Skeletal muscle satellite cell (primary cell): ENCODE data around the gene GRK7.
"Not testable (repeated sequence)": the region's sequence is repeated elsewhere in the genome, so short reads cannot be mapped to it uniquely, and the experiment has no call there.

Experiments used
- H3K27me3 ChIP-seq: 2 replicates; pipeline ENCODE4 v1.7.0; 2013; ENCODE audit warnings: low read length; ENCODE audit not compliant: control insufficient read depth, insufficient read depth
- H3K36me3 ChIP-seq: 2 replicates; pipeline ENCODE4 v1.7.0; 2013; ENCODE audit warnings: mild to moderate bottlenecking, control low read depth, low read length; ENCODE audit not compliant: insufficient read depth
- H3K4me1 ChIP-seq: 2 replicates; pipeline ENCODE4 v1.7.0; 2013; ENCODE audit warnings: low read length; ENCODE audit not compliant: control insufficient read depth, insufficient read depth
- H3K4me2 ChIP-seq: 2 replicates; pipeline ENCODE4 v1.7.0; 2013; ENCODE audit warnings: mild to moderate bottlenecking, low read length
- H3K4me3 ChIP-seq: 2 replicates; pipeline ENCODE4 v1.7.0; 2013; ENCODE audit warnings: low read length
- H3K9ac ChIP-seq: 2 replicates; pipeline ENCODE4 v1.7.0; 2013; ENCODE audit warnings: mild to moderate bottlenecking, low read depth, low read length, moderate library complexity
- H3K9me3 ChIP-seq: replicated peaks from 2 replicates; pipeline ENCODE4 v1.7.0; 2013; ENCODE audit warnings: mild to moderate bottlenecking, control low read depth, low read length

GRK7 gene

DNA sequence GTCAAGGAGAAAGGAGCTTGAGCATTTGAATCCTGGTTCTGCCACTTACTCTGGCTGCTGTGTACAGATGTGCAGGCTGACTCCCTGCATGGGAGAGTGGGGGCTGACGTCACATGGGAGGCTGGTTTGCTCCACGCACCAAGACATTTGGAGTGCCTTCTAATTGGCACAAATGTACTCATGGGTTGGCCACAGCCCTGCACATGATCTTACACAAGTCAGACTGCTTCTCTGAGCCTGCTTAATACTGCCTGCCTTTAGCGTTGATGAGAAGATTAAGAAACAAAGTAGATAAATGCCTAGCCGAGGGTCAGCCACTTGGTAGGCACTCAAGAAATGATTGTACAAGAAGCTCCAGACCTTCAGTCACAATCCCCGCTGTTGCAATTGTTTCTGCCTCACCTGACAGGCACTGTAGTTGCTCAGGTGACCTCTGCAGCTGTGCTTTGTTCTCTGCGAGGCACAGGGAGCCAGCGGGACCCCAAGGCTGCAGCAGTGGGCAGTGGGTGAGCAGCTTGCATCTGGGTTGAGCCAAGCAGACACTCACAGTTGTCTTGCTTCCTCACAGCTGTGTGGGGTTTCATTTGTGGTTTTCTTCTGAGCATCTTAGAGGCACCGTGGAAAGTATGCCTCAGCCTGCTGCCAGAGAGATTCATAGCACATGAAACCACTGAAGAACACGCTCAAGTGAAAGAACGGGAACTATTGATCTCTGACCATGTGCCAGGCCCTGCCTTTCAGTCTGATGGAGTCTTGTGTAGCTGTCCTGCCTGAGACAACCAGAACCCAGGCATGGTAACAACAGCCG is 33.1 kb downstream of the GRK7 start:
- H3K4me3 ChIP-seq = no peak overlapping the region

DNA sequence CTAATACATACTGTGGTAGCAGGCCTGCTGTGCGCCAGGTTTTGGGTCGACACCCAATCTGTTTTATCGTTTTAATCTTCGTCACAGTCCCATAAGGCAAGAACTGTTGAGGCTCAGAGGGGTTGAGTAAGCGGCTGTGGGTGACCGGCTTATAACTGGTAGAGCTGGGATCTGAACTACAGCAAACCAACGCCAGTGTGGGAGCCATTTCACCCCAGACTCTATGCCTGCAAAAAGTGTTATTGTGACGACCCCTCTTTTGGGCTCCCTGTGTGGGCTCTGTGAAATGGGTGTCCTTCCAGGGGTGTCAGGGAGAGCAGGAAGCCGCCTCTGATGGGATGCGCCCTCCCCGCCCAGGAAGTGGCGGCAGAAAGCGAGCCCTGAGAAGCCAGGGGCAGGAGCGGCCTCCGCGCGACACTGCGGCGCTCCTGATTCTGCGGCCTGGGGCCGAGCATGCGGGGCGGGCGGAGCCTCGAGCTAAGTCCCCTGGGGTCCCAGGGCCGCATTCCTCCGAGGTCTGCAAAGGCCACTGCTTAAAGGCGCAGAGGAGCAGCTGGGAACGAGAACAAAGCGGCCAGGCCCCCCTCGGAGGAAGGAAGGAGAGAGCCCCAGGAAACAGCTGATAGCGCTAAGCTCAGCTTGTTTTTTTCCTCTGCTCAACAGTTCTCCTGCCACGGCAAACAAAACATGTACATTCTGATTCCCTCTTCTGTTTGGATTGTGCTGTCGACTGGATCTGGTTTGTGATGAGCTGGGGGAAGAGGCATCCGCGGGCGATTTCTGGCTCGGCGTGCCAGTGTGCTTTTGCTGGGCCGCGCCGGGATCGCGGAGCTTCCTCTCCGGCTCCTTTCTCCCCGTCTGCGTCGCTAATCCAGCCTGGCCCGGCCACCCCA is 33.9 kb downstream of the GRK7 start:
- Histone ChIP-seq H3K27me3 (no peaks in the 10 kb centered on the region), H3K36me3 (no peaks in the 10 kb centered on the region), H3K4me1 (peaks cover 28% of the 10 kb centered on the region), H3K9ac (peak overlapping the region; percentile 75), H3K9me3 (no peaks in the 10 kb centered on the region), H3K4me2 (peak overlapping the region; percentile 79), H3K4me3 (peak overlapping the region; percentile 62)

More for the DNA sequence above, 33.1 kb downstream of the GRK7 start:
- Histone ChIP-seq H3K9ac (no peak overlapping the region), H3K9me3 (no peaks in the 10 kb centered on the region), H3K4me2 (peak overlapping the region; percentile 79), H3K36me3 (no peaks in the 10 kb centered on the region), H3K27me3 (no peaks in the 10 kb centered on the region), H3K4me1 (peaks cover 28% of the 10 kb centered on the region)

DNA sequence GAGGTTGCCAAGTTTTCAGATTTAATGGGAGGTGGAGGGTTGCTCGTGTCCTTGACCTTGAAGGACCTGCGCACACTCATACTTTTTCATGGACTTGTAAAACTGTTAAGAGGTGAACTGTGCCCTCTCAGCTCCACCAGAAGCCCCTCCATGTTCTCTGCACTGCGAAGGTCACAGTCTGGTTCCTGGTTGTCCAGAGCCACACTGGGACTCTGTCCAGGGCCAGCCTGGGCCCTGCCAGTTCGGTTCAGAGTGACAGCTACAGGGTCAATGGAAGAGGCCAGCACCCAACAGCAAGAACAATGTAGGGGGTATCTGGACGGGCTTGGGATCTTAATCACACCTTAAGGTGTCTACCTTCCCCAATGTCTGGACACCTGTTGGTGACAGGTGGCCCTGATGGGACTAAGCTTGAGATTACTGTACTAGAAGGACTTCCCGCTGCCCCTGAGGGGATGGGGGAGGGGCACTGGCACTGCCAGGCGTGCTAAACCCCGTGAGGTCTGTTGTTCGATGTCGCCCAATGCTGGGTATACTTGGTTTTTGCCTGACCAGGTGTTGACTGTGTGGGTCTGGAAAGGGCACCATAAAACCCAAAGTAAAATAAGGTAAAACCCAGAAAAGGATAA is 34.7 kb downstream of the GRK7 start:
- peaks cover 6% of the 10 kb centered on the region for H3K27me3 ChIP-seq
- H3K4me2 ChIP-seq = peak overlapping the region; percentile 79
- H3K36me3 ChIP-seq = no peaks in the 10 kb centered on the region
- H3K9me3 ChIP-seq = no peaks in the 10 kb centered on the region
- H3K4me1 ChIP-seq = peaks cover 28% of the 10 kb centered on the region
- peak overlapping the region; percentile 75 for H3K9ac ChIP-seq
- H3K4me3 ChIP-seq = peak overlapping the region; percentile 62

DNA sequence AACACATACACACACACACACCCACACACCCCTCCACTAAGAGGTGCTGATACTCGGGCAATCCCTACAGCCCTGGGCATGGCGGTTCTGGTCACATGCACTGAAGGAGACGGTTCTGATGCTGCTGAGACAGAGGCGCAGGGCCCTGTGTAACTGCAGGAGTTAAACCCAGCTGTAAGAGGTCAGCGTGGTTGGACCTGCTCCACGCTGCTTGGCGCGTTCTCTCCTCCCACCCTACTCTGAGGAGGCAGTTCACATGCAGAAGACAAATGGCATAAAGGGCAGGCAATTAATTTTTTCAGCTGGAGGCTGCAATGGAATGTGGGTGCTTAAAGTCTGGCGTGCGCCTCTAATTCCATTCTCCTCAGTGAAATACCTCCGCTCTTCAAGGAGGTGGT is 35.2 kb downstream of the GRK7 start:
- Histone ChIP-seq H3K36me3 (no peaks in the 10 kb centered on the region), H3K4me3 (no peak overlapping the region), H3K27me3 (peaks cover 6% of the 10 kb centered on the region), H3K4me2 (peak overlapping the region; percentile 79), H3K9ac (no peak overlapping the region), H3K9me3 (no peaks in the 10 kb centered on the region), H3K4me1 (peaks cover 28% of the 10 kb centered on the region)

DNA sequence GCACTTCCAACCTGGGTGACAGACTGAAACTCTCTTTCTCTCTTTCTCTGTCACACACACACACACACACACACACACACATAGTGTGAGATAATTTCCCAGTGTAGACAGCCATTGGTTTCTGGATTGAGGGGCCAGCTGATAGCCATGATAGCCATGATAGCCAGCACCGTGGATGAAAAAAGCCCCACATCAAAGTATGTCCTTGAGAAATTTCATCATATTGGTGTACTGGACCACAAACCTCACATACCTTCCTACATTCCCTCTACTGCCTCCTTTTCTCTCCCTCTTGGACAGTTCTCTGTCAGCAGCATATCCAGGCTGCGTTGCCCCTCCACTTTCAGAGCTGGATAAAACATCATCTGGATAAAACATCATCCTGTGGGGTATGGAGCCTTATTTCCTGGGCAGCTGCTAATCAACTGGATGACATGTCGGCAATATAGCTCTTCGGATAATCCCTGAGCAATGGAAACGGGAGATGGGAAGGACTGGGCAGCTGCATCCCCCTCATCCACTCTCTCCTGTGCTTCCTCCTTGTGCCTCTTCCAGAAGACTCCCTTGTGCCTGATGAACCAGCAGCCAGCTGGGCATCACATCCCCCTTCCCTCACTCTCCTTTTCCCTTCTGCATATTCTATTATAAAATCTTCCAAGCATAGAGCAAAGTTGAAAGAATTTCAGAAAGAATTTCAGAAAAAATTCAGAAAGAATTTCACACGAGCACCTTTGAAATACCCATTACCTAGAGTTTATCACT is 39.3 kb downstream of the GRK7 start:
- Histone ChIP-seq H3K9ac (no peak overlapping the region), H3K4me3 (no peak overlapping the region), H3K27me3 (peaks cover 6% of the 10 kb centered on the region), H3K9me3 (no peaks in the 10 kb centered on the region), H3K4me2 (no peak overlapping the region), H3K4me1 (peaks cover 12% of the 10 kb centered on the region), H3K36me3 (no peaks in the 10 kb centered on the region)

DNA sequence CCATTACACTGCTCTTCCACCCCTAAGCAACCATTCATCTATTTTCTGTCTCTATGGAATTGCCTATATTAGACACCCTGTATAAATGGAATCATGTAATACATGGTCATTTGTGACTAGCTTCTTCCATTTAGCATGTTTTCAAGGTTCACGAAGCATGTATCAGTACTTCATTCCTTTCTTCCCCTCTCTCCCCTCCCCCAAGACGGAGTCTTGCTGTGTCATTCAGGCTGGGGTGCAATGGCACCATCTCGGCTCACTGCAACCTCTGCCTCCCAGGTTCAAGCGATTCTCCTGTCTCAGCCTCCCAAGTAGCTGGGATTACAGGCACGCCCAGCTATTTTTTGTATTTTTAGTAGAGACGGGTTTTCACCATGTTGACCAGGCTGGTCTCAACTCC is 40.3 kb downstream of the GRK7 start:
- H3K4me3 ChIP-seq, H3K9me3 ChIP-seq, H3K4me2 ChIP-seq, H3K9ac ChIP-seq, H3K36me3 ChIP-seq, H3K4me1 ChIP-seq, H3K27me3 ChIP-seq: not testable (repeated sequence)

DNA sequence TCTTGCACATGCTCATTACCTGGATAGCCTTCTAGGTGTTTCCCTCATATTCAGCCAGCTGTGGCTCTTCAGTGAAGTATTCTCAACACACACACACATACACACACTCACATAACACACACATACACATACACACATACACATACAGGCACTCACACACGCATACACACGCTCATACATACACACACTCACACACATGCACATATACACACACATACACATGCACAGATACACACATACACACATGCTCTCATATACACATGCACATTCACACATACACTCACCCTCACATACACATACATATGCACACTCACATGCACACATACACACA is 41.2 kb downstream of the GRK7 start:
- Histone ChIP-seq H3K9me3 (no peaks in the 10 kb centered on the region), H3K9ac (no peak overlapping the region), H3K4me1 (no peaks in the 10 kb centered on the region)

DNA sequence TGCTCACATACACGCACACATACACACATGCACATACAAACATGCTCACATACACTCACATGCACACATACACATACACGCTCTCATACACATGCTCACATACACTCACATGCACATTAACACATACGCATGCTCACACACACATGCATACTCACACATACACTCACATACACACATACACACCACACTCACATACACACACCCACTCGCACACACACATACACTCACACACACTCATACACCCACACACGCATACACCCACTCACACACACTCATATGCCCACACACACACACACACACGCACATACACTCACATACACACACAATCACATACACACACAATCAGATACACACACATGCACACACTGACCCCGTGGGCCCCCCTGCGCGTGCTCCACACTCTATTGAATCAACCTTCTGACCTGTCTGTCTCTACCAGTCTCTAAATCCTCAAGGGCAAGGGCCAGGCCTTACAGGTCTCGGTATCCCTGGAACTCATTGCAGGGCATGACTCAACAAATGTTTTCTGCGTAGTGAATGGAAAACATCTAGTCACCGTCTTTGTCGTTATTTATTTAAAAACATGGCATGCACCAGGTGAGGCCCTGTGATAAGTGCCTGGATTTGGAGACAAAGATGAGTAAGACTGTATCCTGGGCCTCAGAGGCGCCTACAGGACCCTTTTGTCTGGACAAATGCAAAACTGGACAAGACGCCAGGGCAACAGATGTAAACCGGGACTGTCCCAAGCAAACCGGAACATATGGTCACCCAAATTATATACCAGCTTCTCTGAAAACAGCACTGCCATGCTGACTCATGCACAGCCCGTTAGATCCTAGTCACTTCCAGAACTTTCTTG is 41.8 kb downstream of the GRK7 start:
- Histone ChIP-seq H3K4me3 (no peak overlapping the region), H3K36me3 (no peaks in the 10 kb centered on the region), H3K4me1 (no peaks in the 10 kb centered on the region), H3K4me2 (no peak overlapping the region), H3K9me3 (no peaks in the 10 kb centered on the region), H3K27me3 (peaks cover 6% of the 10 kb centered on the region), H3K9ac (no peak overlapping the region)

More for the DNA sequence above, 41.2 kb downstream of the GRK7 start:
- Histone ChIP-seq H3K36me3 (no peaks in the 10 kb centered on the region), H3K4me2 (no peak overlapping the region), H3K4me3 (no peak overlapping the region), H3K27me3 (peaks cover 6% of the 10 kb centered on the region)

DNA sequence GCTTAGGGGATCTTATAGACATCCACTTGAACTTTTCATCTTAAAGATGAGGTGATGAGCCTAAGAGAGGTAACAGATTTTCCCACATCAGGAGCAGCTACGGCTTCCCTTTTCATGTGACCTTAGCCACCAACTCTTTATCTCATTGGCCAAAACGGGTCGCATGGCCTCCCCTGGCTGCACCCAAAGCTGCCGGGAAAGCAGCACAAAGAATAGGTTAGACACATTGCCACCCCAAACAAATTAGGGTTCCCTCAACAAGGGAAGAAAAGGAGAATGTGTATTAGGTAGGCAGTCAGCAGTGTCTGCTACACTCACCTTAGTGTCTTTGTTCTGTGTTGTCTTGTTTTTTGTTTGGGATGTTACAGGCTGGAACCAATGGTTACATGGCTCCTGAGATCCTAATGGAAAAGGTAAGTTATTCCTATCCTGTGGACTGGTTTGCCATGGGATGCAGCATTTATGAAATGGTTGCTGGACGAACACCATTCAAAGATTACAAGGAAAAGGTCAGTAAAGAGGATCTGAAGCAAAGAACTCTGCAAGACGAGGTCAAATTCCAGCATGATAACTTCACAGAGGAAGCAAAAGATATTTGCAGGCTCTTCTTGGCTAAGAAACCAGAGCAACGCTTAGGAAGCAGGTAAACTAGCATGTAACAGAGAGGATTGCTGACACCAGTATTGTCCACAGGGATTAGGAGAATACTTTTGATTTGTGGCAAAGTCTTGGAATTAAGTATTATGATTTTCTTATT is 44.2 kb downstream of the GRK7 start:
- Histone ChIP-seq H3K9ac (no peak overlapping the region), H3K4me2 (no peak overlapping the region), H3K36me3 (no peaks in the 10 kb centered on the region), H3K4me1 (no peaks in the 10 kb centered on the region), H3K27me3 (peaks cover 3% of the 10 kb centered on the region), H3K4me3 (no peak overlapping the region), H3K9me3 (no peaks in the 10 kb centered on the region)

DNA sequence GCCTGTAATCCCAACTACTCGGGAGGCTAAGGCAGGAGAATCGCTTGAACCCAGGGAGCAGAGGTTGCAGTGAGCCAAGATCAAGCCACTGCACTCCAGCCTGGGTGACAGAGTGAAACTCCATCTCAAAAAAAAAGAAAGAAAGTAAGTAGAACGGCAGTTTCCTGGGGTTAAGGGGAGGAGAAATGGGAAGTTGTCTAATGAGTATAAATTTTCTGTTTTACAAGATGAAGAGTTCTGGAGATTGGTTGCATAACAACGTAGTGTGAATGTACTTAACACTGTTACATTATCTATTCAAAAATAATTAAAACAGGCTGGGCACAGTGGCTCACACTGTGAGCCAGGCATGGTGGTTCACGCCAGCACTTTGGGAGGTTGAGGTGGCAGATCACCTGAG is 45.4 kb downstream of the GRK7 start:
- H3K4me2 ChIP-seq = no peak overlapping the region
- H3K36me3 ChIP-seq = no peaks in the 10 kb centered on the region
- no peaks in the 10 kb centered on the region for H3K9me3 ChIP-seq
- no peaks in the 10 kb centered on the region for H3K27me3 ChIP-seq
- no peak overlapping the region for H3K4me3 ChIP-seq
- no peaks in the 10 kb centered on the region for H3K4me1 ChIP-seq
- no peak overlapping the region for H3K9ac ChIP-seq
